ENCODE data around the gene PPIL1.

GRCh38 chr6:36888654-36889481 is 14.3 kb upstream of the PPIL1 start:
- TF ChIP-seq, protein P1, sequence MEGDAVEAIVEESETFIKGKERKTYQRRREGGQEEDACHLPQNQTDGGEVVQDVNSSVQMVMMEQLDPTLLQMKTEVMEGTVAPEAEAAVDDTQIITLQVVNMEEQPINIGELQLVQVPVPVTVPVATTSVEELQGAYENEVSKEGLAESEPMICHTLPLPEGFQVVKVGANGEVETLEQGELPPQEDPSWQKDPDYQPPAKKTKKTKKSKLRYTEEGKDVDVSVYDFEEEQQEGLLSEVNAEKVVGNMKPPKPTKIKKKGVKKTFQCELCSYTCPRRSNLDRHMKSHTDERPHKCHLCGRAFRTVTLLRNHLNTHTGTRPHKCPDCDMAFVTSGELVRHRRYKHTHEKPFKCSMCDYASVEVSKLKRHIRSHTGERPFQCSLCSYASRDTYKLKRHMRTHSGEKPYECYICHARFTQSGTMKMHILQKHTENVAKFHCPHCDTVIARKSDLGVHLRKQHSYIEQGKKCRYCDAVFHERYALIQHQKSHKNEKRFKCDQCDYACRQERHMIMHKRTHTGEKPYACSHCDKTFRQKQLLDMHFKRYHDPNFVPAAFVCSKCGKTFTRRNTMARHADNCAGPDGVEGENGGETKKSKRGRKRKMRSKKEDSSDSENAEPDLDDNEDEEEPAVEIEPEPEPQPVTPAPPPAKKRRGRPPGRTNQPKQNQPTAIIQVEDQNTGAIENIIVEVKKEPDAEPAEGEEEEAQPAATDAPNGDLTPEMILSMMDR (IDR thresholded peaks at IDR 0.05) = no peak
- TF ChIP-seq POLR2AphosphoS5 (IDR thresholded peaks at IDR 0.05) = no peak

Measured in sigmoid colon (tissue), 4 donors.